AG04449 (cell line): ENCODE measurements around the gene CFAP100.

ENCODE experiments used
- CTCF ChIA-PET: fragments of 350-600 bp; formaldehyde crosslinking; extraction: SDS; loops from one replicate; lab custom pipeline; 2021; ENCODE audit warnings: antibody characterized with exemption; lab: Yijun Ruan, JAX
- POLR2A ChIA-PET: fragments of 400-600, 350-600 bp; formaldehyde crosslinking; extraction: SDS; loops from one replicate; lab custom pipeline; 2020; ENCODE audit warnings: antibody characterized with exemption, inconsistent platforms; lab: Yijun Ruan, JAX
- DNase-seq: peaks from one replicate; pipeline ENCODE4 v3.0.0-alpha.2; 2010; ENCODE audit warnings: low read depth, low spot score
- H3K4me3 ChIP-seq: 2 replicates; pipeline ENCODE4 v1.5.1; 2011; ENCODE audit warnings: low read depth, mild to moderate bottlenecking, control low read depth, low read length
- TF ChIP-seq, protein P1 (sequence below): IDR thresholded peaks from one replicate; pipeline ENCODE4 v1.5.1; 2011; ENCODE audit warnings: mild to moderate bottlenecking, moderate library complexity, low read length, control low read depth, inconsistent platforms; ENCODE audit not compliant: insufficient read depth; ENCODE audit errors: missing control alignments

CFAP100 gene

GRCh38 chr3:126417981-126418530 is 23.3 kb downstream of the CFAP100 start:
- TF ChIP-seq, protein P1, sequence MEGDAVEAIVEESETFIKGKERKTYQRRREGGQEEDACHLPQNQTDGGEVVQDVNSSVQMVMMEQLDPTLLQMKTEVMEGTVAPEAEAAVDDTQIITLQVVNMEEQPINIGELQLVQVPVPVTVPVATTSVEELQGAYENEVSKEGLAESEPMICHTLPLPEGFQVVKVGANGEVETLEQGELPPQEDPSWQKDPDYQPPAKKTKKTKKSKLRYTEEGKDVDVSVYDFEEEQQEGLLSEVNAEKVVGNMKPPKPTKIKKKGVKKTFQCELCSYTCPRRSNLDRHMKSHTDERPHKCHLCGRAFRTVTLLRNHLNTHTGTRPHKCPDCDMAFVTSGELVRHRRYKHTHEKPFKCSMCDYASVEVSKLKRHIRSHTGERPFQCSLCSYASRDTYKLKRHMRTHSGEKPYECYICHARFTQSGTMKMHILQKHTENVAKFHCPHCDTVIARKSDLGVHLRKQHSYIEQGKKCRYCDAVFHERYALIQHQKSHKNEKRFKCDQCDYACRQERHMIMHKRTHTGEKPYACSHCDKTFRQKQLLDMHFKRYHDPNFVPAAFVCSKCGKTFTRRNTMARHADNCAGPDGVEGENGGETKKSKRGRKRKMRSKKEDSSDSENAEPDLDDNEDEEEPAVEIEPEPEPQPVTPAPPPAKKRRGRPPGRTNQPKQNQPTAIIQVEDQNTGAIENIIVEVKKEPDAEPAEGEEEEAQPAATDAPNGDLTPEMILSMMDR = no peak
- ChIA-PET CTCF (no interaction called here), POLR2A (no interaction called here)
- DNase-seq = no peak
- no peak overlapping the region for H3K4me3 ChIP-seq

GRCh38 chr3:126418661-126419131 is 24.0 kb downstream of the CFAP100 start:
- DNase-seq = no peak
- TF ChIP-seq, protein P1 = no peak
- CTCF ChIA-PET = no interaction called here

DNA sequence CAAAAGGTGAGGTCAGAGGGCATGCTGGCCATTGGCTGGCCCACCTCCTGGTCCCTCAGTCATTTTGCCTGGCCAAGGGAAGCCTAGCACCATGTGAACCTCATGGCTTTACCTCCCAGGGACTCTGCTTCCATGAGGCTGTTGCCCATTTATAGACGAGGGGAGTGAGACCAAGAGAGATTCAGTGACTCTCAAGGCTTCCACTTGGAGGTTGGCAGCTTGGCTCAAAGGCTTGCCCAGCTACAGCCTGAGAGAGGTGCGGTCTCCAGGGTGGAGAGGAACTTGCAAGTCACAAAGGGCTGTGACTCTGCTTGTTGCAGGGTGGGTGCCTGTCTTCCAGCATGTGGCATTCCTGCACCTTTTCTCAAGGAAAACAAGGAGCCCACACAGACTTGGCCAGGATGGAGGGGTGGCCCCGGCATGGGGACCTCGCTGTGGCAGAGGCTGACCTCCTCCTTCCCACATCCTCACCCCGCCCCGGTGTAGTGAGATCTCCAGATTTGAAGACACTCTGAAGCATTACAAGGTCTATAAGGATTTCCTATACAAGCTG is 24.5 kb downstream of the CFAP100 start:
- ChIA-PET CTCF (no interaction called here), POLR2A (no interaction called here)
- no peak for DNase-seq
- no peak overlapping the region for H3K4me3 ChIP-seq
- TF ChIP-seq, protein P1 = no peak

More at GRCh38 chr3:126418661-126419131, 24.0 kb downstream of the CFAP100 start:
- POLR2A ChIA-PET = no interaction called here
- no peak overlapping the region for H3K4me3 ChIP-seq

GRCh38 chr3:126419886-126420786 is 25.4 kb downstream of the CFAP100 start:
- H3K4me3 ChIP-seq = no peak overlapping the region
- CTCF ChIA-PET = no interaction called here
- POLR2A ChIA-PET = no interaction called here
- TF ChIP-seq, protein P1 = no peak
- no peak for DNase-seq

GRCh38 chr3:126421573-126422119 is 26.9 kb downstream of the CFAP100 start:
- CTCF ChIA-PET = no interaction called here
- no peak for DNase-seq
- TF ChIP-seq, protein P1 = no peak
- POLR2A ChIA-PET = no interaction called here
- no peak overlapping the region for H3K4me3 ChIP-seq

GRCh38 chr3:126422121-126422520 is 27.4 kb downstream of the CFAP100 start:
- CTCF ChIA-PET = no interaction called here
- TF ChIP-seq, protein P1 = no peak
- DNase-seq = no peak
- POLR2A ChIA-PET = no interaction called here
- H3K4me3 ChIP-seq = no peak overlapping the region
